PC-3 (cell line): ENCODE results near the gene ROBO2. TPM values are rescaled to one million over a fixed set of nuclear protein-coding genes. Genes with fewer than 3 reads are reported as not detected.

Experiments
- ATAC-seq: fragments of 200-7000 bp; cut with Tn5 transposase; 2 replicates; pipeline ENCODE4 v1.9.1; 2020; ENCODE audit warnings: mild to moderate bottlenecking, moderate library complexity
- BruUV-seq: library from RNA; stranded (reverse); fragments of 400-500 nt; replicated peaks from 2 replicates; lab custom pipeline; 2021; lab: Mats Ljungman, UMichigan
- CTCF ChIA-PET: fragments of 300-600 bp; sonication (Branson Sonifier 250); formaldehyde crosslinking; loops from one replicate; lab custom pipeline; 2022; ENCODE audit warnings: antibody characterized with exemption; lab: Charles Lee
- POLR2A ChIA-PET: fragments of 300-600 bp; sonication (Branson Sonifier 250); formaldehyde crosslinking; loops from one replicate; lab custom pipeline; 2022; ENCODE audit warnings: antibody characterized with exemption; ENCODE audit not compliant: unreplicated experiment; lab: Charles Lee
- DNase-seq: peaks from one replicate; pipeline ENCODE4 v3.0.0-alpha.2; 2015
- H2AFZ ChIP-seq: fragments of 300-600 bp; sonication (generic); 2 replicates; pipeline ENCODE4 v1.6.0; 2016; ENCODE audit warnings: antibody characterized with exemption, low read length
- H3F3A ChIP-seq: fragments of 300-600 bp; sonication (generic); one replicate; pipeline ENCODE4 v1.6.0; 2017; ENCODE audit warnings: antibody characterized with exemption, low read length, control low read depth, mild to moderate bottlenecking; ENCODE audit not compliant: unreplicated experiment
- H3K27ac ChIP-seq: fragments of 300-600 bp; sonication (generic); 2 replicates; pipeline ENCODE4 v1.5.1; 2016; ENCODE audit warnings: mild to moderate bottlenecking, low read length
- H3K27me3 ChIP-seq: fragments of 300-600 bp; sonication (generic); 2 replicates; pipeline ENCODE4 v1.6.1; 2016; ENCODE audit warnings: low read length, mixed read lengths
- H3K36me3 ChIP-seq: fragments of 300-600 bp; sonication (generic); 2 replicates; pipeline ENCODE4 v1.6.1; 2016; ENCODE audit warnings: low read depth, mixed run types, low read length, mixed read lengths
- H3K4me1 ChIP-seq: fragments of 300-600 bp; sonication (generic); 2 replicates; pipeline ENCODE4 v1.5.1; 2016; ENCODE audit warnings: low read length; ENCODE audit not compliant: insufficient read depth
- H3K4me2 ChIP-seq: fragments of 300-600 bp; sonication (generic); 2 replicates; pipeline ENCODE4 v1.6.0; 2016; ENCODE audit warnings: low read length
- H3K4me3 ChIP-seq: fragments of 300-600 bp; sonication (generic); 2 replicates; pipeline ENCODE4 v1.5.1; 2016; ENCODE audit warnings: mild to moderate bottlenecking, low read length, mixed read lengths
- H3K79me2 ChIP-seq: fragments of 300-600 bp; sonication (generic); 2 replicates; pipeline ENCODE4 v1.6.1; 2017; ENCODE audit warnings: low read length, mixed read lengths
- H3K9ac ChIP-seq: fragments of 300-600 bp; sonication (generic); 2 replicates; pipeline ENCODE4 v1.6.0; 2016; ENCODE audit warnings: mild to moderate bottlenecking, low read length
- H3K9me2 ChIP-seq: fragments of 300-600 bp; sonication (generic); replicated peaks from 2 replicates; pipeline ENCODE4 v1.6.1; 2016; ENCODE audit warnings: mixed run types, low read length, mixed read lengths
- H3K9me3 ChIP-seq: fragments of 300-600 bp; sonication (generic); 2 replicates; pipeline ENCODE4 v1.6.1; 2016; ENCODE audit warnings: low read length, mixed read lengths
- H4K20me1 ChIP-seq: fragments of 300-600 bp; sonication (generic); 2 replicates; pipeline ENCODE4 v1.6.1; 2016; ENCODE audit warnings: low read length, mixed read lengths
- CTCF ChIP-seq: fragments of 300-600 bp; sonication (generic); conservative IDR thresholded peaks from 2 replicates; pipeline ENCODE4 v1.5.1; 2017; ENCODE audit warnings: antibody characterized with exemption, low read depth, mild to moderate bottlenecking, low read length
- EZH2 ChIP-seq: fragments of 300-600 bp; sonication (generic); IDR thresholded peaks from one replicate; pipeline ENCODE4 v1.6.1; 2017; ENCODE audit warnings: antibody characterized with exemption, mild to moderate bottlenecking, low read length; ENCODE audit not compliant: unreplicated experiment
- EZH2phosphoT487 ChIP-seq: fragments of 300-600 bp; sonication (generic); IDR thresholded peaks from 2 replicates; pipeline ENCODE4 v1.6.1; 2018; ENCODE audit warnings: mild to moderate bottlenecking, antibody characterized with exemption, low read length, borderline replicate concordance
- intact Hi-C: fragments of 100-400 bp; cut with micrococcal nuclease; formaldehyde crosslinking; loops from 2 replicates; pipeline ENCODE4 v1.9.0; 2023
- total RNA-seq: library from RNA; depleted of rRNA; stranded (reverse); fragments of >200 nt; gene quantifications from 2 replicates; pipeline ENCODE4 v1.2.3, GENCODE V29; 2014

Gene ROBO2
- total RNA-seq, 1 experiment from 2014 or later, result not detected

GRCh38 chr3:77392181-77392580, 352.3 kb downstream of the ROBO2 start:
- POLR2A ChIA-PET, result no interaction called here
- BruUV-seq, result no TSS peak
- TF ChIP-seq EZH2 (no peak), EZH2phosphoT487 (no peak), CTCF (no peak)

GRCh38 chr3:77394046-77394445, 354.1 kb downstream of the ROBO2 start:
- Histone ChIP-seq H3K27me3 (peaks cover 43% of the 10 kb centered on the region), H3F3A (no peaks in the 10 kb centered on the region), H3K4me2 (no peak overlapping the region), H3K79me2 (no peaks in the 10 kb centered on the region), H3K4me1 (no peaks in the 10 kb centered on the region), H4K20me1 (no peaks in the 10 kb centered on the region), H3K27ac (no peak overlapping the region), H3K9me2 (no peaks in the 10 kb centered on the region), H3K4me3 (no peak overlapping the region), H3K9ac (no peak overlapping the region), H2AFZ (no peak overlapping the region), H3K9me3 (no peaks in the 10 kb centered on the region), H3K36me3 (no peaks in the 10 kb centered on the region)
- no peak for DNase-seq
- TF ChIP-seq EZH2phosphoT487, result no peak
- no peak for TF ChIP-seq CTCF
- TF ChIP-seq EZH2, result no peak
- ATAC-seq, result no peak
- ChIA-PET POLR2A (no interaction called here), CTCF (interaction anchor here (0.7 kb wide), 1 partner anchor 14 kb away, joined by 3 read pairs; no protein-coding TSS in a partner anchor)
- no TSS peak for BruUV-seq
- intact Hi-C loops, result no loop called here

More at GRCh38 chr3:77392181-77392580, 352.3 kb downstream of the ROBO2 start:
- peaks cover 50% of the 10 kb centered on the region for H3K27me3 ChIP-seq
- no peaks in the 10 kb centered on the region for H3K79me2 ChIP-seq
- no peaks in the 10 kb centered on the region for H3K4me1 ChIP-seq
- no peak overlapping the region for H3K9ac ChIP-seq
- H3F3A ChIP-seq, result no peaks in the 10 kb centered on the region
- no peaks in the 10 kb centered on the region for H4K20me1 ChIP-seq
- CTCF ChIA-PET, result no interaction called here
- intact Hi-C loops, result no loop called here
- DNase-seq (no peak), ATAC-seq (no peak)
- H3K36me3 ChIP-seq, result no peaks in the 10 kb centered on the region
- H3K4me2 ChIP-seq, result no peak overlapping the region
- H3K9me3 ChIP-seq, result no peaks in the 10 kb centered on the region
- no peaks in the 10 kb centered on the region for H3K9me2 ChIP-seq
- no peak overlapping the region for H3K27ac ChIP-seq
- H3K4me3 ChIP-seq, result no peak overlapping the region
- no peak overlapping the region for H2AFZ ChIP-seq

- Histone ChIP-seq H3K9me2 (no peaks in the 10 kb centered on the region), H3K9ac (no peak overlapping the region), H2AFZ (no peak overlapping the region), H3K36me3 (no peaks in the 10 kb centered on the region), H3K9me3 (no peaks in the 10 kb centered on the region), H3K79me2 (no peaks in the 10 kb centered on the region), H3K27ac (no peak overlapping the region), H3K4me2 (no peak overlapping the region), H3K4me1 (no peaks in the 10 kb centered on the region), H3F3A (no peaks in the 10 kb centered on the region), H3K4me3 (no peak overlapping the region), H3K27me3 (peaks cover 5% of the 10 kb centered on the region; the same call in 1 of the 2 replicates), H4K20me1 (no peaks in the 10 kb centered on the region)
- POLR2A ChIA-PET, result no interaction called here
- DNase-seq (no peak), ATAC-seq (no peak)
- intact Hi-C loops, result no loop called here
- CTCF ChIA-PET, result no interaction called here
- no peak for TF ChIP-seq EZH2
- no peak for TF ChIP-seq EZH2phosphoT487
- no peak for TF ChIP-seq CTCF
- BruUV-seq, result no TSS peak
These were observed 365.0 kb downstream of the ROBO2 start for GRCh38 chr3:77404871-77405270.
